Astrocyte (in vitro differentiated cells and primary cell): ENCODE data around the gene CAPN7.

Experiments
- EZH2 ChIP-seq: IDR thresholded peaks from 2 replicates; pipeline ENCODE4 v1.6.1; 2012; ENCODE audit warnings: mild to moderate bottlenecking, low read length, inconsistent platforms; ENCODE audit not compliant: insufficient read depth
- TF ChIP-seq, protein P1 (sequence below): IDR thresholded peaks from 2 replicates; pipeline ENCODE4 v1.5.1; 2011; ENCODE audit warnings: low read depth, mild to moderate bottlenecking, inconsistent platforms, low read length, moderate library complexity; ENCODE audit not compliant: insufficient read depth

DNA sequence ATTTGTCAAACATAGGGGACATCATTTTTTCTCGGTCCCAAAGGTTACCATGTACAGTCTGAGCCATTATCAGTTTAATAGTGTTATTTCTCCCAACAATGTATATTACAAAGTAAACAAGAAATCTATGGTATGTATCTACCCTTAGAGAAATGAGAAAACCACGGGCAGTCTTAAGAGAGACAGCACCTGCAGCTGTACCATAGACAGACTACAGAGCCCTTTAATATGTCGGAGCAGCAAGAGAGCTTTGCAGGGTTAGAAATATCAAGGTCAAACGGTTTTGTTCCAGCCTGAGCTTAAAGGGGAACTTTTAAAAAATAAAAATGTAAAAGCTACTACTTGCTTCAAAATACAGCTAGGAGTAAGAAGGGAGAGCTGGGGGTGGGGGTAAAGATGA, 73.2 kb downstream of the CAPN7 start:
- TF ChIP-seq, protein P1, sequence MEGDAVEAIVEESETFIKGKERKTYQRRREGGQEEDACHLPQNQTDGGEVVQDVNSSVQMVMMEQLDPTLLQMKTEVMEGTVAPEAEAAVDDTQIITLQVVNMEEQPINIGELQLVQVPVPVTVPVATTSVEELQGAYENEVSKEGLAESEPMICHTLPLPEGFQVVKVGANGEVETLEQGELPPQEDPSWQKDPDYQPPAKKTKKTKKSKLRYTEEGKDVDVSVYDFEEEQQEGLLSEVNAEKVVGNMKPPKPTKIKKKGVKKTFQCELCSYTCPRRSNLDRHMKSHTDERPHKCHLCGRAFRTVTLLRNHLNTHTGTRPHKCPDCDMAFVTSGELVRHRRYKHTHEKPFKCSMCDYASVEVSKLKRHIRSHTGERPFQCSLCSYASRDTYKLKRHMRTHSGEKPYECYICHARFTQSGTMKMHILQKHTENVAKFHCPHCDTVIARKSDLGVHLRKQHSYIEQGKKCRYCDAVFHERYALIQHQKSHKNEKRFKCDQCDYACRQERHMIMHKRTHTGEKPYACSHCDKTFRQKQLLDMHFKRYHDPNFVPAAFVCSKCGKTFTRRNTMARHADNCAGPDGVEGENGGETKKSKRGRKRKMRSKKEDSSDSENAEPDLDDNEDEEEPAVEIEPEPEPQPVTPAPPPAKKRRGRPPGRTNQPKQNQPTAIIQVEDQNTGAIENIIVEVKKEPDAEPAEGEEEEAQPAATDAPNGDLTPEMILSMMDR = no peak
- no peak for TF ChIP-seq EZH2
